A549 (cell line): ENCODE measurements around the gene CD55. TPM values are rescaled to one million over a fixed set of nuclear protein-coding genes. Genes with fewer than 3 reads are reported as not detected.
A peak's percentile ranks its signal among the peaks of the same experiment; 100 is the strongest.

ENCODE experiments used
- ATAC-seq, 2 experiments: fragments of 200-7000 bp in 1 of 2; fragments of >200 bp in 1 of 2; cut with Nextera tagmentation in 1 of 2; cut with Tn5 transposase in 1 of 2; 3 replicates each; pipeline versions ENCODE4 v1.8.0 to v1.9.1; 2018 to 2020; ENCODE audit warnings: mild to moderate bottlenecking in 1 of 2, moderate library complexity in 1 of 2
- CTCF ChIA-PET: fragments of 300-600 bp; sonication (Branson Sonifier 250); formaldehyde crosslinking; extraction: SDS; loops from one replicate; lab custom pipeline; 2021; ENCODE audit warnings: antibody characterized with exemption, inconsistent platforms; lab: Yijun Ruan, JAX
- POLR2A ChIA-PET: fragments of 350-600 bp; formaldehyde crosslinking; extraction: SDS; loops from one replicate; lab custom pipeline; 2021; ENCODE audit warnings: antibody characterized with exemption, inconsistent platforms; lab: Yijun Ruan, JAX
- DNase-seq, 2 experiments: peaks; one replicate each; pipeline versions ENCODE4 v3.0.0 to v3.0.0-alpha.2; 2011 to 2016; ENCODE audit warnings: low read depth in 1 of 2, low spot score in 1 of 2
- FAIRE-seq: peaks from 2 replicates; lab custom pipeline; 2011; peaks lifted over from hg19 to GRCh38; lab: Jason Lieb, UNC
- H3K27ac ChIP-seq, 2 experiments: fragments of >200 bp; sonication (Bioruptor Twin); formaldehyde crosslinking; 3 replicates each; pipeline ENCODE4 v1.5.1; 2016 to 2017
- H3K4me1 ChIP-seq: fragments of >200 bp; sonication (Bioruptor Twin); formaldehyde crosslinking; 3 replicates; pipeline ENCODE4 v1.6.1; 2016
- H3K4me2 ChIP-seq: fragments of >200 bp; sonication (Bioruptor Twin); formaldehyde crosslinking; 3 replicates; pipeline ENCODE4 v1.6.1; 2016
- H3K4me3 ChIP-seq: fragments of >200 bp; sonication (Bioruptor Twin); formaldehyde crosslinking; 3 replicates; pipeline ENCODE4 v1.5.1; 2016
- H3K9me3 ChIP-seq: fragments of >200 bp; sonication (Bioruptor Twin); formaldehyde crosslinking; 3 replicates; pipeline ENCODE4 v1.6.1; 2016
- BHLHE40 ChIP-seq: IDR thresholded peaks from 2 replicates; pipeline ENCODE4 v1.6.1; 2012; ENCODE audit warnings: low read depth, low read length, inconsistent platforms
- CBX2 ChIP-seq: fragments of 200-600 bp; sonication (generic); IDR thresholded peaks from 2 replicates; pipeline ENCODE4 v1.6.1; 2016; ENCODE audit warnings: low read depth, mild to moderate bottlenecking, borderline replicate concordance
- CBX8 ChIP-seq: fragments of 200-600 bp; sonication (generic); IDR thresholded peaks from 2 replicates; pipeline ENCODE4 v1.6.1; 2016
- CEBPB ChIP-seq, 2 experiments: fragments of >200 bp in 1 of 2; sonication (Bioruptor Twin) in 1 of 2; formaldehyde crosslinking in 1 of 2; IDR thresholded peaks; 2 replicates each; pipeline ENCODE4 v1.6.1; 2012 to 2016
- EP300 ChIP-seq, 2 experiments: fragments of >200 bp; sonication (Bioruptor Twin); formaldehyde crosslinking; IDR thresholded peaks; 2 replicates in 1 of 2; 3 replicates in 1 of 2; pipeline ENCODE4 v1.6.1; 2016 to 2017
- FOSB ChIP-seq: fragments of 250-450 bp; sonication (Bioruptor Pico); IDR thresholded peaks from 2 replicates; pipeline ENCODE4 v1.5.0; 2020; ENCODE audit warnings: mild to moderate bottlenecking, moderate library complexity
- FOSL2 ChIP-seq, 2 experiments: fragments of 450-650 bp in 1 of 2; fragments of >200 bp in 1 of 2; sonication (Bioruptor Twin) in 1 of 2; formaldehyde crosslinking; IDR thresholded peaks; 2 replicates each; pipeline versions ENCODE4 v1.5.0 to v1.6.1; 2016 to 2020; ENCODE audit warnings: mild to moderate bottlenecking in 1 of 2, moderate library complexity in 1 of 2
- FOXS1 ChIP-seq: fragments of 250-450 bp; sonication (Bioruptor Pico); IDR thresholded peaks from 2 replicates; pipeline ENCODE4 v1.5.0; 2020; ENCODE audit warnings: mild to moderate bottlenecking, moderate library complexity
- GATA3 ChIP-seq: IDR thresholded peaks from 2 replicates; pipeline ENCODE4 v1.6.1; 2012; ENCODE audit warnings: borderline replicate concordance
- HDAC2 ChIP-seq: fragments of 200-600 bp; sonication (generic); IDR thresholded peaks from 2 replicates; pipeline ENCODE4 v1.6.1; 2016
- HOXB13 ChIP-seq: fragments of 250-450 bp; sonication (Bioruptor Pico); IDR thresholded peaks from 2 replicates; pipeline ENCODE4 v1.5.0; 2020; ENCODE audit warnings: low read depth, mild to moderate bottlenecking, moderate library complexity
- HOXB5 ChIP-seq: fragments of 250-450 bp; sonication (Bioruptor Pico); IDR thresholded peaks from 2 replicates; pipeline ENCODE4 v1.5.0; 2020; ENCODE audit warnings: mild to moderate bottlenecking, moderate library complexity
- JUN ChIP-seq, 2 experiments: fragments of >200 bp; sonication (Bioruptor Twin); formaldehyde crosslinking; IDR thresholded peaks; 2 replicates in 1 of 2; 3 replicates in 1 of 2; pipeline ENCODE4 v1.6.1; 2016 to 2017
- JUNB ChIP-seq: fragments of >200 bp; sonication (Bioruptor Twin); formaldehyde crosslinking; IDR thresholded peaks from 2 replicates; pipeline ENCODE4 v1.6.1; 2016
- POLR2AphosphoS2 ChIP-seq: conservative IDR thresholded peaks from 2 replicates; pipeline ENCODE4 v1.6.1; 2012; ENCODE audit warnings: low read length, improper control_type of control experiment, inconsistent platforms
- RNF2 ChIP-seq: fragments of 200-600 bp; sonication (generic); IDR thresholded peaks from 2 replicates; pipeline ENCODE4 v1.6.1; 2016; ENCODE audit warnings: low read depth, mild to moderate bottlenecking, antibody characterized with exemption, moderate library complexity, borderline replicate concordance
- ZC3H11A ChIP-seq: fragments of 450-650 bp; IDR thresholded peaks from 2 replicates; pipeline ENCODE4 v1.6.1; 2014; ENCODE audit warnings: antibody characterized with exemption, mild to moderate bottlenecking
- ZSCAN20 ChIP-seq: fragments of 250-450 bp; sonication (Bioruptor Pico); IDR thresholded peaks from 2 replicates; pipeline ENCODE4 v1.8.0; 2022; ENCODE audit warnings: mild to moderate bottlenecking, moderate library complexity
- WGBS: methylation state at CpG from one replicate; pipeline ENCODE4 v1.1.6; 2017; ENCODE audit errors: missing lambda C conversion rate; 5-methylcytosine and 5-hydroxymethylcytosine counted together
- polyA plus RNA-seq, 4 experiments: library from polyadenylated mRNA; depleted of rRNA in 3 of 4; stranded (reverse); fragments of >200 nt; fragmentation: RNase III in 1 of 4; extraction: RNeasy Plus Mini Kit Qiagen cat#74134 plus additional on column Dnase treatment in 1 of 4; gene quantifications; 2 replicates in 3 of 4; 3 replicates in 1 of 4; pipeline ENCODE4 v1.2.3, GENCODE V29; 2011 to 2017
- TF ChIP-seq, protein P1 (sequence below): fragments of 450-650 bp; IDR thresholded peaks from 2 replicates; pipeline ENCODE4 v1.6.1; 2014; ENCODE audit warnings: antibody characterized with exemption
- TF ChIP-seq, protein P2 (sequence below): IDR thresholded peaks from 2 replicates; pipeline ENCODE4 v1.6.1; 2012
- TF ChIP-seq, protein P3 (sequence below): IDR thresholded peaks from 2 replicates; pipeline ENCODE4 v1.6.1; 2012; ENCODE audit warnings: low read depth, borderline replicate concordance
- TF ChIP-seq, protein P4 (sequence below): fragments of 250-450 bp; sonication (Bioruptor Pico); IDR thresholded peaks from 2 replicates; pipeline ENCODE4 v1.5.0; 2021; ENCODE audit warnings: mild to moderate bottlenecking, moderate library complexity, borderline replicate concordance
- TF ChIP-seq, protein P5 (sequence below): fragments of >200 bp; sonication (Bioruptor Twin); formaldehyde crosslinking; IDR thresholded peaks from 2 replicates; pipeline ENCODE4 v1.6.1; 2016

Gene CD55
- polyA plus RNA-seq, 2 of the 4 experiments (the other 2 are of a cell fraction), result 37.0 to 173 TPM

DNA sequence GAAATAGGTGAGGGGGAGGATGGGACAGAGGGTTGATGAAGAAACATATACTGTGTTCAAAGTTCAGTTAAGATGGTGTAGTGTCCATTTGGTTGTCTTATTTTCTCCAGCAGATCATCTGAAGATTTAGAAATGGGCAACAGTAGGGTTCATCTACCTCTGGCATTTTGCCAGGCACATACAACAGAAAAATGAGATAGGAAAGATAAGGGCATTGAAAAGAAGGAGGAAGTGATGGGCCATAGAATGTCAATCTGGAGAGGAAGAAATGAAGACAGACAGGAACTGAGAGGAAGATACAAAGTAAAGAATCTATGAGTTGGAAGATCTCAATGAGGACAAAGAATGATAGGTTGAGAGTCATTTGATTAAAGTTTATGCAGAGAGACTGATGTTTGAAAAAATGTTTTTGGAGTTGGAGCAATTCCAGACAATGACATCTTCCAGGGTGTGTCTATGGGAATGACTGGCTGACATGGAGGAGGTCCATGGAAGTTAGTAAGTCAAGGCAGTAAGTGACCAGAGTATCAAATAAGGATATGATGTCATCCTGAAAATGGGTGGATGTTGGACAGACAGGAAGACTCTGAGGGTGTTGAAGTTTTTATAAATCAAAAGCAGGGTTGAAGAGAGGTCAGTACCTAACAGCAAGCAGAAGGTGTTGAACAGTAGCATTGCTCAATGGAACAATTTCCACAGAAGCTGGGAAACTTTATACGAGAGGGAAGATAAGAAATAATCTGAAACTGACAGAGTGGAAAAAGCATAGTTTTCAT, 18.7 kb upstream of the CD55 start:
- ChIA-PET POLR2A (no interaction called here), CTCF (interaction anchor here (1.6 kb wide), 1 partner anchor 218 kb away, joined by 3 read pairs; no protein-coding TSS in a partner anchor)
- 89% methylated on average over 1 of the region's 1 CpG for WGBS
- no peaks in the 10 kb centered on the region for H3K9me3 ChIP-seq
- no peak overlapping the region for H3K4me2 ChIP-seq
- ATAC-seq (no peak), DNase-seq (no peak), FAIRE-seq (no peak)
- H3K27ac ChIP-seq, result no peak overlapping the region
- TF ChIP-seq, protein P1, sequence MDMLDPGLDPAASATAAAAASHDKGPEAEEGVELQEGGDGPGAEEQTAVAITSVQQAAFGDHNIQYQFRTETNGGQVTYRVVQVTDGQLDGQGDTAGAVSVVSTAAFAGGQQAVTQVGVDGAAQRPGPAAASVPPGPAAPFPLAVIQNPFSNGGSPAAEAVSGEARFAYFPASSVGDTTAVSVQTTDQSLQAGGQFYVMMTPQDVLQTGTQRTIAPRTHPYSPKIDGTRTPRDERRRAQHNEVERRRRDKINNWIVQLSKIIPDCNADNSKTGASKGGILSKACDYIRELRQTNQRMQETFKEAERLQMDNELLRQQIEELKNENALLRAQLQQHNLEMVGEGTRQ, result no peak
- TF ChIP-seq FOSB (CRISPR knock-in tag) (no peak), RNF2 (no peak), FOXS1 (no peak), HDAC2 (no peak), ZC3H11A (no peak), HOXB5 (CRISPR knock-in tag) (no peak), CBX2 (no peak), POLR2AphosphoS2 (no peak), CEBPB (IDR thresholded peaks at IDR 0.05) (no peak), ZSCAN20 (CRISPR knock-in tag) (no peak), JUNB (no peak), JUN (IDR thresholded peaks at IDR 0.05) (no peak), CBX8 (no peak)
- TF ChIP-seq, protein P2, sequence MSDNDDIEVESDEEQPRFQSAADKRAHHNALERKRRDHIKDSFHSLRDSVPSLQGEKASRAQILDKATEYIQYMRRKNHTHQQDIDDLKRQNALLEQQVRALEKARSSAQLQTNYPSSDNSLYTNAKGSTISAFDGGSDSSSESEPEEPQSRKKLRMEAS, result no peak
- TF ChIP-seq, protein P3, sequence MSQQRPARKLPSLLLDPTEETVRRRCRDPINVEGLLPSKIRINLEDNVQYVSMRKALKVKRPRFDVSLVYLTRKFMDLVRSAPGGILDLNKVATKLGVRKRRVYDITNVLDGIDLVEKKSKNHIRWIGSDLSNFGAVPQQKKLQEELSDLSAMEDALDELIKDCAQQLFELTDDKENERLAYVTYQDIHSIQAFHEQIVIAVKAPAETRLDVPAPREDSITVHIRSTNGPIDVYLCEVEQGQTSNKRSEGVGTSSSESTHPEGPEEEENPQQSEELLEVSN, result no peak
- TF ChIP-seq, protein P4, sequence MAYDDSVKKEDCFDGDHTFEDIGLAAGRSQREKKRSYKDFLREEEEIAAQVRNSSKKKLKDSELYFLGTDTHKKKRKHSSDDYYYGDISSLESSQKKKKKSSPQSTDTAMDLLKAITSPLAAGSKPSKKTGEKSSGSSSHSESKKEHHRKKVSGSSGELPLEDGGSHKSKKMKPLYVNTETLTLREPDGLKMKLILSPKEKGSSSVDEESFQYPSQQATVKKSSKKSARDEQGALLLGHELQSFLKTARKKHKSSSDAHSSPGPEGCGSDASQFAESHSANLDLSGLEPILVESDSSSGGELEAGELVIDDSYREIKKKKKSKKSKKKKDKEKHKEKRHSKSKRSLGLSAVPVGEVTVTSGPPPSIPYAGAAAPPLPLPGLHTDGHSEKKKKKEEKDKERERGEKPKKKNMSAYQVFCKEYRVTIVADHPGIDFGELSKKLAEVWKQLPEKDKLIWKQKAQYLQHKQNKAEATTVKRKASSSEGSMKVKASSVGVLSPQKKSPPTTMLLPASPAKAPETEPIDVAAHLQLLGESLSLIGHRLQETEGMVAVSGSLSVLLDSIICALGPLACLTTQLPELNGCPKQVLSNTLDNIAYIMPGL, result no peak
- H3K4me3 ChIP-seq, result no peak overlapping the region
- H3K4me1 ChIP-seq, result peaks cover 18% of the 10 kb centered on the region

DNA sequence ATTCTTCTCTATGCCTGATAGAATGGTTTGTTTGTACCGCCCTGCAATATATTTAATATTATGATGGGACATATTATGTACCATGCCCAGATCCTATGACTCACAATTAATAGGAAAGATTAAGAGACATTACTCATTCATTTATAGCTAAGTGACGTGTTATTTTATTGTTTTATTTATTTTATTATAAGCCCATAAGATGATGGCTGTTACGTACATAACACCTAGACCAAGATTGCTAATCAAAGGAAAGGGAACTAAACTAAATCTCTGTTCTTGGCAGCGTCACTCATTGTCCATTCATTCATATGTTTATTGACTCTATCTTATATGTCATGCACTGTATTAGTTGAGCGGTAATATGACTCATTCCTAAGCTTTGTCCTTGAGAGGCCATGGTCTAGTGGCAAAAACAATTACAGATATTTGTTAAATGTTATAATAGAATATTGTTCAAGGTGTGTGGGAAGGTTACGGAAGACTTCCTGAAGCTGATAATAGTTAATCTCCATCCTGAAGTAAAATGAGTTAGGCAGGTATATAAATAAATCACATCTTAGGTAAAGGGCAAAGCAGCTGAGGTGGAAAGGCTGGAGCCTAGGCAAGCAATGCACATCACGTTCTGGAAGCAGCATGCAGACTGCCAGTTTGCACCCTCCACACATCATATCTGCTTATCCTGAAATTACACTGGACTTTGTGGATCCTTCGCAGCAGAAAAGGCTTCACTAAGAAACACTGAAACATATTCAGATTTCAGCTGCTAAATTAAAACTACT, 16.6 kb upstream of the CD55 start:
- no peak overlapping the region for H3K4me3 ChIP-seq
- WGBS, result 41% methylated on average over 8 of the region's 8 CpGs

More for the DNA sequence above, 16.6 kb upstream of the CD55 start:
- Histone ChIP-seq H3K4me1 (peaks cover 30% of the 10 kb centered on the region), H3K4me2 (peak overlapping the region; percentile 53; the same call in 2 of the 3 replicates), H3K9me3 (no peaks in the 10 kb centered on the region), H3K27ac (peak overlapping the region; percentile 35 to 53; a peak in 4 of 6 replicates)
- CTCF ChIA-PET, result interaction anchor here (1.3 to 1.6 kb wide), 2 partner anchors 15 to 220 kb away, joined by 3 to 4 read pairs; no protein-coding TSS in a partner anchor
- FAIRE-seq (peak; percentile 32), ATAC-seq (peak; percentile 49 to 63; a peak in 3 of 6 replicates), DNase-seq (peak; percentile 46 to 53)
- TF ChIP-seq BHLHE40 (no peak), GATA3 (peak; percentile 58; the same call in 1 of the 2 replicates), HOXB13 (no peak), EP300 (IDR thresholded peaks at IDR 0.05) (no peak), JUNB (peak; percentile 69), FOSL2 (IDR thresholded peaks at IDR 0.05) (peak; percentile 47), FOSL2 (CRISPR knock-in tag; IDR thresholded peaks at IDR 0.05) (peak; percentile 81)
- TF ChIP-seq, protein P5, sequence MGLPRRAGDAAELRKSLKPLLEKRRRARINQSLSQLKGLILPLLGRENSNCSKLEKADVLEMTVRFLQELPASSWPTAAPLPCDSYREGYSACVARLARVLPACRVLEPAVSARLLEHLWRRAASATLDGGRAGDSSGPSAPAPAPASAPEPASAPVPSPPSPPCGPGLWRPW, result no peak
- POLR2A ChIA-PET, result no interaction called here
